ENCODE results near the gene AFAP1L2. TPM values are rescaled to one million over a fixed set of nuclear protein-coding genes. Genes with fewer than 3 reads are reported as not detected.

AFAP1L2 gene
- total and polyA plus RNA-seq, 2 experiments from 2014 or later, result not detected

GRCh38 chr10:114373631-114374030 lies 30.7 kb downstream of the AFAP1L2 start:
- H3F3A ChIP-seq (ENCODE audit: insufficient read depth), result no peaks in the 10 kb centered on the region
- no peak overlapping the region for H3K4me3 ChIP-seq
- no peaks in the 10 kb centered on the region for H3K4me1 ChIP-seq (ENCODE audit: insufficient read depth)
- H3K4me2 ChIP-seq (ENCODE audit: unreplicated experiment), result no peak overlapping the region
- no peak overlapping the region for H3K27ac ChIP-seq
- H2AFZ ChIP-seq, result no peak overlapping the region
- no peak for DNase-seq
- in situ Hi-C loops (cut with MboI), result no loop called here
- no peaks in the 10 kb centered on the region for H3K9me2 ChIP-seq (ENCODE audit: insufficient read depth)
- 20 to 26% methylated on average over 6 of the region's 6 CpGs for WGBS, 2 experiments (ENCODE audit: low coverage in 1 of 2, low lambda C conversion rate in 2 of 2, missing lambda C conversion rate in 2 of 2)
- H3K27me3 ChIP-seq (replicated peaks; ENCODE audit: insufficient read depth), result no peaks in the 10 kb centered on the region; the same call in 1 of the 2 replicates
- no peaks in the 10 kb centered on the region for H4K20me1 ChIP-seq (ENCODE audit: insufficient read depth)
- H3K36me3 ChIP-seq (ENCODE audit: low read depth), result no peaks in the 10 kb centered on the region
- no peaks in the 10 kb centered on the region for H3K79me2 ChIP-seq (ENCODE audit: insufficient read depth)
- no peak for TF ChIP-seq EZH2 (IDR thresholded peaks at IDR 0.05; ENCODE audit: insufficient read depth, poor library complexity, severe bottlenecking)
- no peak for TF ChIP-seq EZH2phosphoT487 (IDR thresholded peaks at IDR 0.05; ENCODE audit: insufficient read depth, low read depth)
- H3K9me3 ChIP-seq (ENCODE audit: low read depth), result no peaks in the 10 kb centered on the region
- no peak overlapping the region for H3K9ac ChIP-seq

GRCh38 chr10:114372995-114373394 lies 31.3 kb downstream of the AFAP1L2 start:
- Histone ChIP-seq H3K4me1 (ENCODE audit: insufficient read depth) (no peaks in the 10 kb centered on the region), H3K27ac (no peak overlapping the region), H3K9me2 (ENCODE audit: insufficient read depth) (no peaks in the 10 kb centered on the region), H3K9me3 (ENCODE audit: low read depth) (no peaks in the 10 kb centered on the region), H3K79me2 (ENCODE audit: insufficient read depth) (no peaks in the 10 kb centered on the region), H3K4me2 (ENCODE audit: unreplicated experiment) (no peak overlapping the region), H3F3A (ENCODE audit: insufficient read depth) (no peaks in the 10 kb centered on the region), H3K9ac (no peak overlapping the region), H2AFZ (no peak overlapping the region), H3K27me3 (replicated peaks; ENCODE audit: insufficient read depth) (no peaks in the 10 kb centered on the region; the same call in 1 of the 2 replicates), H4K20me1 (ENCODE audit: insufficient read depth) (no peaks in the 10 kb centered on the region), H3K36me3 (ENCODE audit: low read depth) (no peaks in the 10 kb centered on the region), H3K4me3 (no peak overlapping the region)
- no peak for DNase-seq
- TF ChIP-seq EZH2phosphoT487 (IDR thresholded peaks at IDR 0.05; ENCODE audit: insufficient read depth, low read depth) (no peak), EZH2 (IDR thresholded peaks at IDR 0.05; ENCODE audit: insufficient read depth, poor library complexity, severe bottlenecking) (no peak)
- in situ Hi-C loops (cut with MboI), result no loop called here
- 57 to 58% methylated on average over 5 of the region's 5 CpGs for WGBS, 2 experiments (ENCODE audit: low coverage in 1 of 2, low lambda C conversion rate in 2 of 2, missing lambda C conversion rate in 2 of 2)

- no peaks in the 10 kb centered on the region for H3K9me2 ChIP-seq (ENCODE audit: insufficient read depth)
- no peaks in the 10 kb centered on the region for H3K9me3 ChIP-seq (ENCODE audit: low read depth)
- H3K4me1 ChIP-seq (ENCODE audit: insufficient read depth), result no peaks in the 10 kb centered on the region
- WGBS, 2 experiments (ENCODE audit: low coverage in 1 of 2, low lambda C conversion rate in 2 of 2, missing lambda C conversion rate in 2 of 2), result 56 to 59% methylated on average over 3 of the region's 3 CpGs
- no peaks in the 10 kb centered on the region for H4K20me1 ChIP-seq (ENCODE audit: insufficient read depth)
- H3K36me3 ChIP-seq (ENCODE audit: low read depth), result no peaks in the 10 kb centered on the region
- TF ChIP-seq EZH2 (IDR thresholded peaks at IDR 0.05; ENCODE audit: insufficient read depth, poor library complexity, severe bottlenecking), result no peak
- TF ChIP-seq EZH2phosphoT487 (IDR thresholded peaks at IDR 0.05; ENCODE audit: insufficient read depth, low read depth), result no peak
- in situ Hi-C loops (cut with MboI), result no loop called here
- no peaks in the 10 kb centered on the region; the same call in 1 of the 2 replicates for H3K27me3 ChIP-seq (replicated peaks; ENCODE audit: insufficient read depth)
- no peak overlapping the region for H3K4me2 ChIP-seq (ENCODE audit: unreplicated experiment)
- no peak overlapping the region for H3K9ac ChIP-seq
- H3K27ac ChIP-seq, result no peak overlapping the region
- H3K79me2 ChIP-seq (ENCODE audit: insufficient read depth), result no peaks in the 10 kb centered on the region
- no peaks in the 10 kb centered on the region for H3F3A ChIP-seq (ENCODE audit: insufficient read depth)
- H2AFZ ChIP-seq, result no peak overlapping the region
- H3K4me3 ChIP-seq, result no peak overlapping the region
- DNase-seq, result no peak
Observed at GRCh38 chr10:114372179-114372578, 32.1 kb downstream of the AFAP1L2 start.

- Histone ChIP-seq H3K4me3 (no peak overlapping the region), H3K79me2 (ENCODE audit: insufficient read depth) (no peaks in the 10 kb centered on the region), H2AFZ (no peak overlapping the region), H3K36me3 (ENCODE audit: low read depth) (no peaks in the 10 kb centered on the region), H3K9ac (no peak overlapping the region), H3K4me1 (ENCODE audit: insufficient read depth) (no peaks in the 10 kb centered on the region), H4K20me1 (ENCODE audit: insufficient read depth) (no peaks in the 10 kb centered on the region), H3F3A (ENCODE audit: insufficient read depth) (no peaks in the 10 kb centered on the region), H3K9me2 (ENCODE audit: insufficient read depth) (no peaks in the 10 kb centered on the region), H3K4me2 (ENCODE audit: unreplicated experiment) (no peak overlapping the region), H3K27ac (no peak overlapping the region), H3K27me3 (replicated peaks; ENCODE audit: insufficient read depth) (no peaks in the 10 kb centered on the region; the same call in 1 of the 2 replicates), H3K9me3 (ENCODE audit: low read depth) (no peaks in the 10 kb centered on the region)
- DNase-seq, result no peak
- in situ Hi-C loops (cut with MboI), result no loop called here
- 58 to 67% methylated on average over 5 of the region's 5 CpGs for WGBS, 2 experiments (ENCODE audit: low coverage in 1 of 2, low lambda C conversion rate in 2 of 2, missing lambda C conversion rate in 2 of 2)
- TF ChIP-seq EZH2phosphoT487 (IDR thresholded peaks at IDR 0.05; ENCODE audit: insufficient read depth, low read depth) (no peak), EZH2 (IDR thresholded peaks at IDR 0.05; ENCODE audit: insufficient read depth, poor library complexity, severe bottlenecking) (no peak)
Observed at GRCh38 chr10:114370966-114371365, 33.3 kb downstream of the AFAP1L2 start.

- no peak overlapping the region for H3K4me2 ChIP-seq (ENCODE audit: unreplicated experiment)
- DNase-seq, result no peak
- H3K36me3 ChIP-seq (ENCODE audit: low read depth), result no peaks in the 10 kb centered on the region
- H2AFZ ChIP-seq, result no peak overlapping the region
- no peaks in the 10 kb centered on the region; the same call in 1 of the 2 replicates for H3K27me3 ChIP-seq (replicated peaks; ENCODE audit: insufficient read depth)
- in situ Hi-C loops (cut with MboI), result no loop called here
- TF ChIP-seq EZH2 (IDR thresholded peaks at IDR 0.05; ENCODE audit: insufficient read depth, poor library complexity, severe bottlenecking) (no peak), EZH2phosphoT487 (IDR thresholded peaks at IDR 0.05; ENCODE audit: insufficient read depth, low read depth) (no peak)
- H3F3A ChIP-seq (ENCODE audit: insufficient read depth), result no peaks in the 10 kb centered on the region
- H3K27ac ChIP-seq, result no peak overlapping the region
- 28 to 31% methylated on average over 2 of the region's 2 CpGs for WGBS, 2 experiments (ENCODE audit: low coverage in 1 of 2, low lambda C conversion rate in 2 of 2, missing lambda C conversion rate in 2 of 2)
- H3K9ac ChIP-seq, result no peak overlapping the region
- H4K20me1 ChIP-seq (ENCODE audit: insufficient read depth), result no peaks in the 10 kb centered on the region
- H3K9me2 ChIP-seq (ENCODE audit: insufficient read depth), result no peaks in the 10 kb centered on the region
- no peaks in the 10 kb centered on the region for H3K4me1 ChIP-seq (ENCODE audit: insufficient read depth)
- H3K9me3 ChIP-seq (ENCODE audit: low read depth), result no peaks in the 10 kb centered on the region
- no peak overlapping the region for H3K4me3 ChIP-seq
- H3K79me2 ChIP-seq (ENCODE audit: insufficient read depth), result no peaks in the 10 kb centered on the region
Observed at GRCh38 chr10:114370199-114370598, 34.1 kb downstream of the AFAP1L2 start.
